ENCODE data around the gene CD36.

GRCh38 chr7:80614851-80615271 lies 23.6 kb upstream of the CD36 start:
- TF ChIP-seq ATF2 (CRISPR knock-in tag; IDR thresholded peaks at IDR 0.05; ENCODE audit: borderline replicate concordance, low read depth) (no peak), FOXJ3 (CRISPR knock-in tag; IDR thresholded peaks at IDR 0.05; ENCODE audit: borderline replicate concordance) (no peak), MAX (CRISPR knock-in tag; IDR thresholded peaks at IDR 0.05) (no peak), E2F5 (CRISPR knock-in tag; IDR thresholded peaks at IDR 0.05) (no peak), ETV6 (CRISPR knock-in tag; IDR thresholded peaks at IDR 0.05) (no peak), SMAD3 (CRISPR knock-in tag; IDR thresholded peaks at IDR 0.05; ENCODE audit: borderline replicate concordance) (no peak), SP1 (CRISPR knock-in tag; conservative IDR thresholded peaks at IDR 0.05) (no peak), JUN (CRISPR knock-in tag; IDR thresholded peaks at IDR 0.05) (no peak), CTCF (IDR thresholded peaks at IDR 0.05) (no peak)

Data from WTC11 (cell line).